CD14-positive monocyte (primary cell): ENCODE measurements around the gene SPRR4. TPM values are rescaled to one million over a fixed set of nuclear protein-coding genes. Genes with fewer than 3 reads are reported as not detected.

Source experiments
- DNase-seq, 3 donors: peaks; one replicate each; pipeline ENCODE4 v3.0.0-alpha.2; 2011 to 2022
- H2AFZ ChIP-seq: 2 replicates; pipeline ENCODE4 v1.6.0; 2012; ENCODE audit warnings: mild to moderate bottlenecking, low read depth, low read length, inconsistent platforms; ENCODE audit not compliant: insufficient read depth, poor library complexity, severe bottlenecking
- H3K27ac ChIP-seq, 2 donors: 1 replicate in 1 of 2; 2 replicates in 1 of 2; pipeline ENCODE4 v1.5.1; 2012 to 2013; ENCODE audit warnings: low read length in 2 of 2, control low read depth in 1 of 2, inconsistent platforms in 1 of 2, low read depth in 1 of 2, mild to moderate bottlenecking in 1 of 2
- H3K27me3 ChIP-seq, 2 donors: one replicate each; pipeline versions ENCODE4 v1.6.0 to v1.6.1; 2011 to 2013; ENCODE audit warnings: low read length in 2 of 2; ENCODE audit not compliant: control insufficient read depth in 2 of 2, insufficient read depth in 2 of 2
- H3K36me3 ChIP-seq, 2 donors: replicated peaks in 1 of 2; 1 replicate in 1 of 2; 2 replicates in 1 of 2; pipeline versions ENCODE4 v1.5.1 to v1.6.1; 2012 to 2013; ENCODE audit warnings: low read length in 2 of 2, control low read depth in 1 of 2, inconsistent platforms in 1 of 2, mild to moderate bottlenecking in 1 of 2; ENCODE audit not compliant: insufficient read depth in 2 of 2, control insufficient read depth in 1 of 2
- H3K4me1 ChIP-seq, 2 donors: 1 replicate in 1 of 2; 2 replicates in 1 of 2; pipeline versions ENCODE4 v1.5.1 to v1.6.1; 2012 to 2013; ENCODE audit warnings: low read length in 2 of 2, control low read depth in 1 of 2, inconsistent platforms in 1 of 2, mild to moderate bottlenecking in 1 of 2, moderate library complexity in 1 of 2; ENCODE audit not compliant: insufficient read depth in 2 of 2, control insufficient read depth in 1 of 2
- H3K4me2 ChIP-seq: replicated peaks from 2 replicates; pipeline ENCODE3; 2012; ENCODE audit warnings: low read length, moderate library complexity, mild to moderate bottlenecking; ENCODE audit not compliant: poor library complexity, severe bottlenecking; ENCODE audit errors: extremely low read depth
- H3K4me3 ChIP-seq, 3 experiments: fragments of 200-600 bp in 1 of 3; sonication (generic) in 1 of 3; replicated peaks in 1 of 3; 1 replicate in 2 of 3; 2 replicates in 1 of 3; pipeline ENCODE4 v1.5.1; 2011 to 2013; ENCODE audit warnings: low read length in 3 of 3, mild to moderate bottlenecking in 3 of 3, control low read depth in 2 of 3, low read depth in 2 of 3, inconsistent platforms in 1 of 3, moderate library complexity in 1 of 3
- H3K79me2 ChIP-seq: 2 replicates; pipeline ENCODE4 v1.6.0; 2012; ENCODE audit warnings: mild to moderate bottlenecking, control low read depth, inconsistent platforms, low read length, moderate library complexity; ENCODE audit not compliant: insufficient read depth
- H3K9ac ChIP-seq: 2 replicates; pipeline ENCODE4 v1.6.0; 2017; ENCODE audit warnings: low read length, mild to moderate bottlenecking; ENCODE audit not compliant: insufficient read depth, poor library complexity, severe bottlenecking
- H3K9me3 ChIP-seq, 2 donors: replicated peaks in 1 of 2; 1 replicate in 1 of 2; 2 replicates in 1 of 2; pipeline versions ENCODE4 v1.5.1 to v1.6.1; 2012 to 2013; ENCODE audit warnings: low read length in 2 of 2, control low read depth in 1 of 2; ENCODE audit not compliant: control insufficient read depth in 1 of 2, insufficient read depth in 1 of 2
- H4K20me1 ChIP-seq: 2 replicates; pipeline ENCODE4 v1.6.0; 2012; ENCODE audit warnings: mild to moderate bottlenecking, low read length, control low read depth, moderate library complexity; ENCODE audit not compliant: insufficient read depth
- H3K27ac Mint-ChIP-seq, 7 donors: one replicate each; pipeline ENCODE4 v1.8.0; 2020; ENCODE audit warnings: mild to moderate bottlenecking in 7 of 7, mixed read lengths in 7 of 7, moderate library complexity in 6 of 7, inconsistent platforms in 2 of 7
- H3K27me3 Mint-ChIP-seq, 3 donors: one replicate each; pipeline ENCODE4 v1.8.0; 2021 to 2022; ENCODE audit warnings: low read depth in 3 of 3, mild to moderate bottlenecking in 3 of 3, mixed read lengths in 3 of 3, moderate library complexity in 3 of 3, inconsistent platforms in 1 of 3
- H3K36me3 Mint-ChIP-seq, 2 donors: one replicate each; pipeline ENCODE4 v1.8.0; 2020; ENCODE audit warnings: mixed read lengths in 2 of 2, inconsistent platforms in 1 of 2, mild to moderate bottlenecking in 1 of 2
- H3K4me1 Mint-ChIP-seq: one replicate; pipeline ENCODE4 v1.8.0; 2020; ENCODE audit warnings: mild to moderate bottlenecking, mixed read lengths
- H3K4me3 Mint-ChIP-seq, 2 donors: one replicate each; pipeline ENCODE4 v1.8.0; 2020; ENCODE audit warnings: mild to moderate bottlenecking in 2 of 2, mixed read lengths in 2 of 2, moderate library complexity in 1 of 2
- H3K9me3 Mint-ChIP-seq, 7 donors: one replicate each; pipeline ENCODE4 v1.8.0; 2020 to 2022; ENCODE audit warnings: mixed read lengths in 7 of 7, mild to moderate bottlenecking in 6 of 7, moderate library complexity in 6 of 7, inconsistent platforms in 2 of 7
- CTCF ChIP-seq: fragments of 200-600 bp; IDR thresholded peaks from one replicate; pipeline ENCODE4 v1.8.0; 2022; ENCODE audit warnings: antibody characterized with exemption, mild to moderate bottlenecking
- WGBS: methylation state at CpG from one replicate; pipeline ENCODE4 v1.1.5; 2013; ENCODE audit warnings: missing lambda C conversion rate; ENCODE audit not compliant: insufficient coverage; 5-methylcytosine and 5-hydroxymethylcytosine counted together
- intact Hi-C, 2 donors: fragments of 100-400 bp; cut with micrococcal nuclease; formaldehyde crosslinking; loops; one replicate each; pipeline versions ENCODE4 v1.15.0 to v1.15.1; 2023
- polyA minus RNA-seq: library from RNA; depleted of rRNA, polyadenylated mRNA; stranded (reverse); fragments of >200 nt; gene quantifications from 2 replicates; pipeline ENCODE4 v1.2.3, GENCODE V29; 2012
- polyA plus RNA-seq, 3 donors: library from polyadenylated mRNA; depleted of rRNA in 1 of 3; unstranded in 2 of 3; stranded (reverse) in 1 of 3; fragments of 300-500 nt in 2 of 3; fragments of >200 nt in 1 of 3; fragmentation: Illumina TruSeq in 2 of 3; gene quantifications; 1 replicate in 2 of 3; 2 replicates in 1 of 3; pipeline ENCODE4 v1.2.3, GENCODE V29; 2012 to 2021
- total RNA-seq, 12 experiments: library from RNA in 1 of 12; stranded (reverse) in 1 of 12; fragments of 120-200 nt in 1 of 12; gene quantifications; one replicate each; pipeline ENCODE4 v1.2.4 and lab custom pipeline; 2013 to 2026; ENCODE audit warnings: mixed read lengths in 6 of 12, inconsistent platforms in 1 of 12

The SPRR4 gene, protein sequence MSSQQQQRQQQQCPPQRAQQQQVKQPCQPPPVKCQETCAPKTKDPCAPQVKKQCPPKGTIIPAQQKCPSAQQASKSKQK
- total RNA-seq (2013), result not detected
- polyA plus RNA-seq (not detected), polyA minus RNA-seq (not detected in 2 replicates), total RNA-seq (lab: John Stamatoyannopoulos, UW) (0 to 0.45 (median 0) reads per million in 11 experiments)

DNA sequence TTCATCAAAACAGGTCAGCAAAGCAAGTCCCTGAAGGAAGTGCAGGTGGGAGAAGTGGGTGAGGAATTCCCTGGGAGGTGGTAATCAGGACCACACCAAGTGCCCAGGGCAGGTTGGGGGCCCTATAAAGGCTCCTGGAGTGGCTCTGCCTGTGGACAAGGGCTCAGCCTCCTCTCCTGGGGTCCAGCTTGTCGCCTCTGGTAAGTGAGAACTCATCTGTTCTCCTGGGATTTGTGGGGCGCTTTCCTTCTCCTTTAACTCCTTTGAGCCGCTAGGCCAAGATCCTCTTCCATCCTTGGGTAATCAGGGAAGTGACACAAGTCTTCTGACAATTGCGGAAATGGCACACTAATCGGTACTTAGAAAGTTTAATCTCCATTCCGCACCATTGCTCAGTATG is at the start of gene SPRR4:
SPRR4 (plus strand) TSS at position 154 of the 400 bp plus-strand sequence. CDS start 1,243 bp downstream, outside the sequence.
- Histone ChIP-seq H3K4me2 (no peak within 1 kb of the TSS), H3K4me1 (no peaks in the 10 kb centered on the region), H4K20me1 (no peaks in the 10 kb centered on the region), H3K36me3 (no peaks in the 10 kb centered on the region), H3K27ac (no peak within 1 kb of the TSS), H3K9me3 (no peaks in the 10 kb centered on the region), H3K79me2 (no peaks in the 10 kb centered on the region), H3K9ac (no peak within 1 kb of the TSS), H3K4me3 (no peak within 1 kb of the TSS), H2AFZ (no peak within 1 kb of the TSS), H3K27me3 (no peaks in the 10 kb centered on the region)
- Mint-ChIP-seq H3K36me3 (no peaks in the 10 kb centered on the region), H3K4me1 (no peaks in the 10 kb centered on the region), H3K27me3 (peaks cover 2 to 8% (median 4%) of the 10 kb centered on the region in 3 donors), H3K9me3 (peaks cover 0 to 4% (median 0%) of the 10 kb centered on the region in 7 donors), H3K27ac (peak within 1 kb of the TSS in 1 of 7 donors; percentile 41), H3K4me3 (no peak within 1 kb of the TSS)
- DNase-seq, result no peak
- 90% methylated on average over 2 of the region's 6 CpGs for WGBS
- TF ChIP-seq CTCF, result no peak
- intact Hi-C loops, result no loop called here

DNA sequence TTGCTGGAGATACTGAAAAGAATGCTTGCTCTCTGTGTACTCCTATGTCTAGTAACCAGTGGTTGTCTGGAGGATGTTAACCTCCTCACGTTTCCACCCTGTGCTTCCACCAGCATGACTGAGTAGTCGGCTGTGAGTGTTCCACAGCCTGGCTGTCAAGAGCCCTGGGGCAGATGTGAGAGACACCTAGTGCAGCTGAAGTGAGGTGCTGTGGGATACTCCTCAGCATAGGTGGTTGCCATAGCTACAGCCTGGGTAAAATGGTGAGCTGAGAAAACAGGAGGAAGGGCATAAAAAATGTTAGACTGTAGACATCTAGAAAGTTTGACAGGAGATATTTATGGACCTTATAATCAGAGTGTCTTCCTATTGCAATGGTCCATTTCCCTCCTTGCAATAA is 46.3 kb upstream of the SPRR4 start:
- no peaks in the 10 kb centered on the region for H3K9me3 Mint-ChIP-seq
- no peaks in the 10 kb centered on the region for H3K79me2 ChIP-seq
- no peak overlapping the region for H3K27ac ChIP-seq
- H3K4me3 Mint-ChIP-seq, result no peak overlapping the region
- TF ChIP-seq CTCF, result no peak
- no peaks in the 10 kb centered on the region for H3K4me1 ChIP-seq
- no peaks in the 10 kb centered on the region for H3K36me3 Mint-ChIP-seq
- intact Hi-C loops, result no loop called here
- H3K27me3 ChIP-seq, result peaks cover 0 to 2% of the 10 kb centered on the region in 2 donors
- H3K4me1 Mint-ChIP-seq, result no peaks in the 10 kb centered on the region
- 90% methylated on average over 2 of the region's 2 CpGs for WGBS
- no peak for DNase-seq
- H4K20me1 ChIP-seq, result no peaks in the 10 kb centered on the region
- no peak overlapping the region for H2AFZ ChIP-seq
- H3K9me3 ChIP-seq, result no peaks in the 10 kb centered on the region
- no peak overlapping the region for H3K4me2 ChIP-seq
- H3K27me3 Mint-ChIP-seq, result peaks cover 0 to 7% (median 3%) of the 10 kb centered on the region in 3 donors
- H3K9ac ChIP-seq, result no peak overlapping the region
- H3K27ac Mint-ChIP-seq, result no peak overlapping the region
- no peaks in the 10 kb centered on the region for H3K36me3 ChIP-seq
- no peak overlapping the region for H3K4me3 ChIP-seq
